SK-N-SH (cell line): Measurements from ENCODE around the gene ZNF609.

ENCODE experiments used
- EZH2phosphoT487 ChIP-seq: fragments of 200-600 bp; sonication (generic); IDR thresholded peaks from 2 replicates; pipeline ENCODE4 v1.6.1; 2017; ENCODE audit warnings: low read depth, mixed run types, mild to moderate bottlenecking, antibody characterized with exemption, moderate library complexity, borderline replicate concordance
- TCF12 ChIP-seq: IDR thresholded peaks from 2 replicates; pipeline ENCODE4 v1.4.0; 2012
- TF ChIP-seq, protein P1 (sequence below): fragments of 200-600 bp; sonication (generic); IDR thresholded peaks from 2 replicates; pipeline ENCODE4 v1.6.1; 2017; ENCODE audit warnings: antibody characterized with exemption, mild to moderate bottlenecking, moderate library complexity

DNA sequence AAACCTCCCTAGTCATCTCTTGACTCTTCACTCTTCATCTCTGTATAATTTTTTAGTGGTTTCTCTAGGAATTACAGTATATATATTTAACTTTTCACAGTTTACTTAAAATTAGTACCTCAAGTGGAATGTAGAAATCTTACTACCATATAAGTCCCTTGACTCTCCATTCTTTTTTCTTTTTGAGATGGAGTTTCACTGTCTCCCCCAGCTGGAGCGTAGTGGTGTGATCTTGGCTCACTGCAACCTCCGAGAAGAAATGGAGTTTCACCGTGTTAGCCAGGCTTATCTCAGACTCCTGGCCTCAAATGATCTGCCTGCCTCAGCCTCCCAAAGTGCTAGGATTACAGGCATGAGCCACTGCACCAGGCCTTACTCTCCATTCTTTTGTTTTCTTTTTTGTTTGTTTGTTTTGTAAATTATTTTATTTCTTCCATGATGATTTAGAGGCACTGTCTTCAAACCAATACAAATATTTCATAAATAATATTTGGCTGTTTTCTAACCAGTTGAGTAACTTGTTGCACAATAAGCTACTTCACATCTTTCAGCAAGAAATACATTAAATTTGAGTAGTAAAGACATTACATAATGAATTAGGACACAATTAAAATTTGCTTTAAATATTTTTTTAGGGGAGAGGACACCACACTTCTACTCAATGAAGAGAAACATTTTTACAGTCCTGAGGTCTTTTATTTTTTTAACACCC, 170.2 kb downstream of the ZNF609 start:
- TF ChIP-seq, protein P1, sequence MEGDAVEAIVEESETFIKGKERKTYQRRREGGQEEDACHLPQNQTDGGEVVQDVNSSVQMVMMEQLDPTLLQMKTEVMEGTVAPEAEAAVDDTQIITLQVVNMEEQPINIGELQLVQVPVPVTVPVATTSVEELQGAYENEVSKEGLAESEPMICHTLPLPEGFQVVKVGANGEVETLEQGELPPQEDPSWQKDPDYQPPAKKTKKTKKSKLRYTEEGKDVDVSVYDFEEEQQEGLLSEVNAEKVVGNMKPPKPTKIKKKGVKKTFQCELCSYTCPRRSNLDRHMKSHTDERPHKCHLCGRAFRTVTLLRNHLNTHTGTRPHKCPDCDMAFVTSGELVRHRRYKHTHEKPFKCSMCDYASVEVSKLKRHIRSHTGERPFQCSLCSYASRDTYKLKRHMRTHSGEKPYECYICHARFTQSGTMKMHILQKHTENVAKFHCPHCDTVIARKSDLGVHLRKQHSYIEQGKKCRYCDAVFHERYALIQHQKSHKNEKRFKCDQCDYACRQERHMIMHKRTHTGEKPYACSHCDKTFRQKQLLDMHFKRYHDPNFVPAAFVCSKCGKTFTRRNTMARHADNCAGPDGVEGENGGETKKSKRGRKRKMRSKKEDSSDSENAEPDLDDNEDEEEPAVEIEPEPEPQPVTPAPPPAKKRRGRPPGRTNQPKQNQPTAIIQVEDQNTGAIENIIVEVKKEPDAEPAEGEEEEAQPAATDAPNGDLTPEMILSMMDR, result no peak
- TF ChIP-seq TCF12 (no peak), EZH2phosphoT487 (no peak)
